ENCODE data around the gene PSMG4. TPM values are rescaled to one million over a fixed set of nuclear protein-coding genes. Genes with fewer than 3 reads are reported as not detected.
A peak's percentile ranks its signal among the peaks of the same experiment; 100 is the strongest.

Gene PSMG4
- total RNA-seq, 1 experiment from 2014 or later: 35.0 TPM

GRCh38 chr6:3251462-3252314, 7.1 kb upstream of the PSMG4 start (continued):
- peak; percentile 69 for TF ChIP-seq YY1 (IDR thresholded peaks at IDR 0.05; ENCODE audit: extremely low read depth, insufficient replicate concordance, low read depth, low read length)

- ChIA-PET CTCF (interaction anchor here (1.0 to 2.6 kb wide), 8 partner anchors 8 to 514 kb away, joined by 3 to 16 read pairs (median 4); no protein-coding TSS in a partner anchor), POLR2A (interaction anchor here (1.2 to 2.0 kb wide), 2 partner anchors 95 to 126 kb away, joined by 4 to 14 read pairs; partner anchors contain the start of gene TUBB2A), RAD21 (ENCODE audit: low non-redundant PET in 1 of 2, low total read pairs in 2 of 2, uncharacterized antibody in 2 of 2, unreplicated experiment in 2 of 2) (no interaction called here)
- BruUV-seq (replicated peaks): no TSS peak
- Histone ChIP-seq H3K9me2 (ENCODE audit: insufficient read depth) (no peaks in the 10 kb centered on the region), H3K4me2 (ENCODE audit: low read length) (peak overlapping the region; percentile 51), H3K4me3 (replicated peaks in 1 of 2; ENCODE audit: low read depth in 1 of 2, low read length in 2 of 2) (peak overlapping the region in 1 of 2 experiments; percentile 12; a peak in 1 of 4 replicates), H3K4me1 (ENCODE audit: control insufficient read depth in 1 of 2, insufficient read depth in 2 of 2, low read length in 2 of 2) (peaks cover 0 to 30% of the 10 kb centered on the region in 2 experiments; a peak in 2 of 4 replicates), H3K79me2 (ENCODE audit: insufficient read depth, low read length) (no peaks in the 10 kb centered on the region), H3K36me3 (ENCODE audit: control insufficient read depth in 1 of 2, insufficient read depth in 2 of 2, low read length in 2 of 2) (no peaks in the 10 kb centered on the region), H3K27me3 (ENCODE audit: insufficient read depth, low read length) (no peaks in the 10 kb centered on the region), H3K9ac (ENCODE audit: low read length) (no peak overlapping the region), H3K27ac (ENCODE audit: low read depth, low read length) (no peak overlapping the region), H2AFZ (ENCODE audit: low read depth, low read length, poor library complexity, severe bottlenecking) (no peak overlapping the region), H4K20me1 (ENCODE audit: insufficient read depth) (no peaks in the 10 kb centered on the region), H3K9me3 (ENCODE audit: control insufficient read depth in 1 of 2, insufficient read depth in 1 of 2, low read depth in 1 of 2, low read length in 2 of 2) (no peaks in the 10 kb centered on the region)
- no peak for TF ChIP-seq SIN3A (IDR thresholded peaks at IDR 0.05; ENCODE audit: low read depth)
- TF ChIP-seq ZFX (IDR thresholded peaks at IDR 0.05): no peak
- TF ChIP-seq CBX3 (IDR thresholded peaks at IDR 0.05; ENCODE audit: low read depth): no peak
- TF ChIP-seq RAD21 (IDR thresholded peaks at IDR 0.05; ENCODE audit: low read depth): no peak
- TF ChIP-seq CEBPB (IDR thresholded peaks at IDR 0.05; ENCODE audit: low read depth): no peak
- TF ChIP-seq ELF1 (IDR thresholded peaks at IDR 0.05; ENCODE audit: borderline replicate concordance, low read depth): no peak
- TF ChIP-seq SRF (IDR thresholded peaks at IDR 0.05; ENCODE audit: low read depth): no peak
- no peak for TF ChIP-seq ZBTB33 (IDR thresholded peaks at IDR 0.05; ENCODE audit: extremely low read depth, insufficient replicate concordance, low read length)
- TF ChIP-seq YY1 (IDR thresholded peaks at IDR 0.05; ENCODE audit: extremely low read depth, insufficient replicate concordance, low read depth, low read length): no peak
- intact Hi-C loops (cut with micrococcal nuclease): loop anchor here (5.0 kb wide), 1 partner anchor 255 kb away; the partner anchor contains the start of gene NQO2
- DNase-seq (ENCODE audit: low read depth, low spot score): no peak
- ATAC-seq: peak; percentile 73
Observed at GRCh38 chr6:3252369-3252768, 6.4 kb upstream of the PSMG4 start.
